NCI-H2171 treated with DMSO at 0.1 percent for 48 hours (cell line): ENCODE measurements around the gene PTGES3L.
A peak's percentile ranks its signal among the peaks of the same experiment; 100 is the strongest.

Experiments
- DNase-seq: peaks from one replicate; lab custom pipeline; 2025; lab: John Stamatoyannopoulos, UW

Gene PTGES3L

DNA sequence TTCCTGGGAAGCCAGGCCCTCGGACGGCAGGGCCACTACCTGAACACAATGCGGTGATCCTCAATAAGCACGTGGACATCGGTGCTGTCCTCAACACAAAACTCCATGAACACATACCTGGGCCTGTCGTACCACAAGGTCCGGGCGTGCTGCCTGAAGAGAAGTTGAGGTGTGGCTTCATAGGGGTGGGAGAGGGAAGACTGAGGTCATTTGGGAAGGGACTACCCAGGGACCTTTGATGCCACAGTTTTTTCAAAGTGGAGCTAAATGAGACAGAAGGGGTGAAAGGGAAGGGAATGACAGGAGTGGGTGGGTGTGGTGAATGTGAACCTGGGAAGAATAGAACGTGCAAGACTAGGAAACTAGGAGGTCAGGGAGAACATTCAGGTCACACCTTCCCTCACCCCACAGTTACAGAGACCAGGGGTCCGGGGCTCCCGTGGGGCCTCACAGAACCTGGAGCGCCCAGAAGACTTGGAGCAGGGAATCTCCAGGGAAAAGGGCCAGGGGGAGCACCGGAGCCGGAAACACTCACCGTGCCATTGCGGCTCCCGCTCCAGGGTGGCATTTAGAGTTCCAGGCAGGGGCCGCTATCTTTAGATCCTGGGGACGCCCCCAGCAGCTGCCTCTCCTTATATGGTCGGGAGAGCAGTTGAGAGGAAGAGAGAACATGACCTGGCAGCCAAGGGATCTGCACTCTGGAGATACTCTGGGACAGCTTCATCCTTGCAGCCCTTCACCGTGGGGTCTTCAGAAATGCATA lies at the start of gene PTGES3L:
Gene PTGES3L, minus strand, starts transcription at position 570 of the 763 bp plus-strand sequence. Its CDS starts 27 bp downstream, at position 543.
- peak; percentile 81 for DNase-seq

DNA sequence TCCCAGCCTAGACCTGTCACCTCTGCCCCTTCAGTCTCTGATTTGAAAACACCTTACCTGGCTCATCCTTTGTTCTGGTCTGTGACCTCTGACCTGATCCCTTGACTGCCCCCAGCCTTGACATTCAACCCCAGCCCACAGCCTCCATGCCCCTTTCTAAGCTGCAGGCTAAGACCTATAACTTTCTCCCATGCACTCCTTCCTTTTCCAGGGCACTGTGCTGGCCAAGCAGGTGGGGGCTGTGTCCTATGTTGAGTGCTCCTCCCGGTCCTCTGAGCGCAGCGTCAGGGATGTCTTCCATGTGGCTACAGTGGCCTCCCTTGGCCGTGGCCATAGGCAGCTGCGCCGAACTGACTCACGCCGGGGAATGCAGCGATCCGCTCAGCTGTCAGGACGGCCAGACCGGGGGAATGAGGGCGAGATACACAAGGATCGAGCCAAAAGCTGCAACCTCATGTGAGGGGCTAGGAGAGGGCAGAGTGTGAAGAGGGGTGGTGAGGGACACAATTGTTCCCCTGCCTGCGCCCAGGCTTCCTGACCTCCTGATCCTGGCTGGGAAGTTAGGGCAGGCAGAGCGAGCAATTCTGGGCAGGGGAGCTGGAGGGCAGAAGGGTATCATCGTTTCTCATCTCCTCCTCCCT lies 48.5 kb upstream of the PTGES3L start:
- DNase-seq = no peak

DNA sequence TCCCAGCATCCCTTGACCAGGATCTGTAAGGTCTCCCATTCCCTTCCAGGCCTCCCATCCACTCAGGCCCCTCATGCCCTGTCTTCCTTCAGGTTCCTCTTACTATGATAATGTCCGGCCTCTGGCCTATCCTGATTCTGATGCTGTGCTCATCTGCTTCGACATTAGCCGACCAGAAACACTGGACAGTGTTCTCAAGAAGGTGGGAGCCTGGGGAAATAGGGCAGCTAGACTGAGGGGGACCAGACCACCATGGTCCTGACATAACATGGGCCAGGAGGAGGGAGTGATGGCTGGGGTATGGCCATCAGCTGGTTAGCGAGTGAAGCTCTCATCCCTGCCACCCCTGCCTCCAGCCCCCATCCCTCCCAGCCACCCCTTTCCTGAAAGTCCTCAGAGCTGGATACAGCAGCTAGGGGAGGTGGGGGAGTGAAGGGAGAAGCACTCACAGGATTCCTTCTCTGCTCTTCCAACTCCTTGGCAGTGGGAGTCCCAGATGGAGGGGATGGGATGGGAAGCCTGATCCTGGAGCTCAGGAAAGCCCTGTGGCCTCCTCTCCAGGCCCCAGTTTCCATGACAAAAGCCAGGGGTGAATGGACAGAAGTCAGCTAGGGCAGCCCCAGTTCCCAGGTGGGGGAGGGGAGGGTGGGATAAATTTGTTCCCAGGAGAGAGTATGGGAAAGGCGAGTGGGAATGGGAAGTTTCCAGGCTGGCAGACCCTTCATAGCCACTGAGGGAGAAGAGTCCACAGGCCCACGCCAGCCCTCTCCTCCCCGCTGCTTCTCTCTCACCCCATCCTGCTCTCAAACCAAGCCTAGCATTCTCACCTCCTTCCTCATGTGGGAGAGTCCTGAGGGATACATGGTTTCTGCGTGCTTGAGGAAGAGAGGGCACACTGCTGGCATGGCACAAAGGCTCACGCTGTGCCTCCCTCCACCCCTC lies 47.5 kb upstream of the PTGES3L start:
- no peak for DNase-seq

DNA sequence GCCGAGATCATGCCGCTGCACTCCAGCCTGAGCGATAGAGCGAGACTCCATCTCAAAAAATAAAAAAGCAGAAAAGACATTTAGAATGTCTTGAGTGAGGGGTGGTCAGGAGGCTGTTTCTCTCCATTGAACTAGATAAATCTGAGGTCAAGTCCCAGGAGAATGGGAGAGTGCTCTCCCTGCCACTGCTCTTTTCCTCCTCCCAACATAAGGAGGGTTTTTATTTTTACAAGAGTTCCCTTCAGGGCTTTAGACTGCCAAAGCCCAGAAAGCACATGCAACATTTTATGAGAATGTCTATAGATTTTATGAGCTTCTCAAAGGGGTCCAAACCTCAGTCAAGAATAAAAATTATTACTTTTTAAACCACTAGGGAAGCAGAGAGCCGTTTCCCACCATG lies 46.7 kb upstream of the PTGES3L start:
- DNase-seq = no peak

DNA sequence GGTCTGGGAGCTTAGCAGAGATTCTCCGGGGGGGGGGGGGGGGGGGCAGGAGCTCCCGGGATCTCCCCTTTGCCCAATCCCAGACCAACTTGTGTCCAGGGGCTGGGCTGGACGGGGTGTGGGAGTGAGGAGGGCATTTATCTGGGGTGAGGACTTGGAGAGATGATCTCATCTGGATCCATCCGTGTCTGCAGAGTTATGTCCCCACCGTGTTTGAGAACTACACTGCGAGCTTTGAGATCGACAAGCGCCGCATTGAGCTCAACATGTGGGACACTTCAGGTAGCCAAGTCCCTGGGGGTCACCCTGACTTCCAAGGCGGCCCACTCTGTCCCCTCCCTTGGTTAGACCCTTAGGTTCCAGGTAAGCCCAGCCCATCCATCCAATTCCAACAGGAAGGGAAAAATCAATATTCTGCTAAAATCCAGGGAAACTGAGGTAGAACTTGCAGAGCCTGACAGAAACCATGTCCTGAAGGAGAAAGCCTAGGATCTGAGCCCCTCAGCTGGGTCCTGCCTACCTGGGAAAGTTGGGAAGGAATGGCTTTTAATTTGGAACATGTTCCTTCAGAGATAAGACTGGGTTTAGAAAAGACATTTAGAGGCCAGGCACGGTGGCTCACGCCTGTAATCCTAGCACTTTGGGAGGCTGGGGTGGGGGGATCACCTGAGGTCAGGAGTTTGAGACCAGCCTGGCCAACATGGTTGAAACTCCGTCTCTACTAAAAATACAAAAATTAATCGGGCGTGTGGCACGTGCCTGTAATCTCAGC lies 46.1 kb upstream of the PTGES3L start:
- DNase-seq = no peak

DNA sequence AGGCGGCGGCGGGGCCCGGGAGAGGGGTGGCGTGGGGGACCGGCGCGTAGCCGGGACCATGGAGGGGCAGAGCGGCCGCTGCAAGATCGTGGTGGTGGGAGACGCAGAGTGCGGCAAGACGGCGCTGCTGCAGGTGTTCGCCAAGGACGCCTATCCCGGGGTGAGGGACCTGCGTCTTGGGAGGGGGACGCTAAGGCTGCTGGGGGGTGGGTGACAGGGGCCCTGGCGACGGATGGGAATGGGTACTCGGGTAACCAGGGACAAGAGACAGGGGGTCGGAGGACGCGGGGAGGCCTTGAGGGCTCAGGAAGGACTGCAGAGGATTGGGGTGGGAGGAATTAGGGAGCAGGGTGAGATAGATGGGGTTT lies 45.4 kb upstream of the PTGES3L start:
- DNase-seq = peak; percentile 20

DNA sequence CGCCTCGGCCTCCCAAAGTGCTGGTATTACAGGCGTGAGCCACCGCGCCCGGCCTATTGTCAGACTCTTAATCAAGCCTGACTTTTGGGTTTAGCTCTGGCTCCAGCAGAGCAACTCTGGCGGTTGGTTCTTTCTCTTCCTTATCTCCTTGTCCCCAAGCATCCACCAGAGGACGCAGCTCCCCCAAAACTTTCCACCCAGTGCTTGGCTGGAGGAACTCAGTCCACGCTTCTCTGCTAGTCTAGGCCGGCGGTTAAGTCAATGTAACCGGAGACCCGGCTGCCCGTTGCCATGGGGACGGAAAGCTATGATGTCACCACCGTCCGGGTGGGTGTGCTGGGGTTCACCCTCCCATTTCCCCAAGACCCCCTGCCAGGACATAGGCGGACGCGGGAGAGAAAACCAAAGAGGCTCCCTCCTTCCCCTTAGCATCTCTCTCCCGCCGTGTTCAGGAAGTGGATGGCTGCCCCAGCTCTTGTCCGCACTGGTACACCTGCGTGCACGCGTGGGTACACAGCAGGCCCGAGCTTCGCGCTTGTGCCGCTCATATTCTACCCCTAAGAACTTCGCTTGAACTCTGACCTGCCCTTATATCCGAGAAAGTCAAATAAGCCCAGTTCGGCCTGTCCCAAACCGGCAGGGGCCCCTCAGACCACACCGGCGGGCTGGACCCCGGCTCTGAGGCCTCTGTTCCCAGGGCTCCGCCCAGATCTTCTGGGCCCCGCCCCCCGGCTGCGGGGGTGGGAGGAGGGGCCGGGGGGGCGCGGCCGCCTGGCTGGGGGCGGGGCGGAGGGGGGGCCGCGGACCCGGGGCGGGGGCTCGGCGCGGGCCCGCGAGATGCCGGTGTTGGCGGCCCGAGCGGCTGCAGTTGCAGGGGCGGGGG lies 44.8 kb upstream of the PTGES3L start, which contains the start of gene RND2:
Gene RND2, plus strand, starts transcription at position 825 of the 883 bp plus-strand sequence. CDS start 117 bp downstream, outside the sequence.
- DNase-seq = peak; percentile 93

DNA sequence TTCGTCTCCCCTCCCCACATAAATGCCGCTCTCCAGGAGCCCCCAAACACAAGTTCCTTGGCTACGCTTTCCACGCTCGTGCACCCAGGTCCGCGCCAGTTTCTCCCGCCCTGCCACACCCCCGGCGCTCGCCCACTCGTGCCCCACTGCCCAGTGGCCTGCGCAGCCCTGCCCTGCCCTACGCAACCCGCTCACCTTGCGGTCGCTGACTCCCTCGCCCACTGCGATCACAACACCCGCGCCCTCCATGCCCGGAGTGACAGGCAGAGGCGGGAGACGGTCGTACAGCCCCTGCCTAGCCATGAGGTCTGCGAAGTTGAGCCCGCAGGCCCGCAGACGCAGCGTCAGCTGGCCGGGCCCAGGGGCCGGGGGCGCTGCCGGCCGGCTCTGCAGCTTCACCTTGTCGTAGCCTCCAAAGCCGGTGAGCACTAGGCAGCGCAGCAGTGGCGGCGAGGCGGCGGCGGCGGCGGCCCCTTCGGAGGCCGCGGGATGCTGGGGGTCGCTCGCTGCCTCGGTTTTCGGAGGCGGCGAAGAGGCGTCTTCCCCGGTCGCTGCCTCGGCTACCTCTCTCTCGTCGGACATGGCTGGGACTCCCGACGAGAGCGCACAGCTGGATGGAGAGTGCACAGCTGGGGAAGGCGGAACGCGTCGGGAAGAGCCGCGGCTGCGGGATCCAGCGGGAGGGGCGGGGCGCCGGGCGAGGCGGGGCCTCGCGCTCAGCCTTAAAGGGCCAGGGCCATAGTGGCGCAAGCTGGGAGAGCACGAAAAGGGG lies 42.0 kb upstream of the PTGES3L start, which contains the start of gene VAT1:
Gene VAT1, minus strand, starts transcription at position 645 of the 772 bp plus-strand sequence. Its CDS starts 63 bp downstream, at position 582.
- DNase-seq = peak; percentile 75

DNA sequence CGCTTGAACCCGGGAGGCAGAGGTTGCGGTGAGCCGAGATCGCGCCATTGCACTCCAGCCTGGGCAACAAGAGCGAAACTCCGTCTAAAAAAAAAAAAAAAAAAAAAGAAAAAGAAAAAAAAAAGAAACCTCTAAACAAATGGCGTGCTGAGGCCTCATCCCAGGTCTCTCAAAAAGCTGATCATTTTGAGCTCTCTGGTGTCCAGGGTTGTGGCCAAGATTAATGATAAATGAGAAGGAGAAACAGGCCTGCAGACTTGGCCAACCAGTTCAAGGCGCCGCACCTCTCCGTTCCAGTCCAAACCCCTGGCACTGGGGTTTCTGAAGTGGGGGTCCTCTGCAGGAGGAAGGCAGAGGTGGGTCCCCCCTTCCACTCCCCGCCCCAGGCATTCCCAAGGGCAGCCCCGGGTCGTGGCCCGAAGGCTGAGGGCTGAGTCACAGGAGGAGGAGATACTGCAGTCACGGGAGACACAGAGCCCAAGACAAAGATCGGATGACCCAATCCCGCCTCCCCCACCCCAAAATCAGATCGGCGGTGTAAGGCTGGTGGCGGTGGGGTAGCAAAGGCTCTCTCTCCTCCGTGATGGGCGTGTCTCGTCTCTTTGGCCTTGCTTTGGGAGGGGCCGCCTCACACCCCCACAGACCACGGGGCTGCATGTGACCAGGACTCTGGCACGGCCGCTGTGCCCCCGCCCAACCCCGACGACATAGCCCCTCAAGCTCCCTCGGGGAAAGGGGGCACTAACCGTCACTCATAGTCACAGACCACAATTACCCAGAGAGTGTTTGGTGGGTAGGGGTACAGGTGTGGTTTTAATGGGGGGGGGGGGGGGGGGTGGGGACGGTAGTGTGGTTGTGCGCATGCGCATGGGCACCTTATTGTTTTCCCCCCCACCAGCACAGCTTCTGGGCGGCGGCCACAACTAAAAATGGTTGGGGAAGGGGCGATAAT lies 41.2 kb upstream of the PTGES3L start:
- DNase-seq = peak; percentile 26

DNA sequence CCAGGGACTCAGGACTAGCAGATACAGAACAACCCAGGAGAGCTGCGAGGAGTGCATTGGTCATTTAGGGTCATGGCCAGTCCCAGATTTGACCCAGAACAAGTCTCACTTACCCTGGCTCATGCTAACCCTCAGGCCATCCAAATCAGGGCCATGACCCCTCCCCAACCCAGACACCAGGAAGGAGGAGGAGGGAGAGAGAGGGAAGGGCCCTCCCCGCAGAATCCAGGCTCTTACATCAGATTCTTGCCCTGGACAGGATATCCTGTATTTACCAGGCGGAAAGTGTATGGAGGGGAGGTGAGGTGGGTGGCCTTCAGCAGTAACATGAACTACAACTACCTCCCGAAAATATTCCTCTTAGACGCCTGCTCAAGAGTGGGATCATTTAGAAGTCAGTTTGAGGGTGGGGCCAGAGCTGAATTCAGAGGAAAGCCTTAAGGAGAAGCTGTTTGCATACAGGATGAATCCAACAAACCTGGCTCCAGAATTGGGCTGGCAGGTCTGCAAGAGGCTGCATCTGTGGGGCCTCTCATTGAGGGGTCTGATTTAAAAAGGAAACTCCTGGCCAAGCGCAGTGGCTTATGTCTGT lies 40.2 kb upstream of the PTGES3L start:
- DNase-seq = no peak

DNA sequence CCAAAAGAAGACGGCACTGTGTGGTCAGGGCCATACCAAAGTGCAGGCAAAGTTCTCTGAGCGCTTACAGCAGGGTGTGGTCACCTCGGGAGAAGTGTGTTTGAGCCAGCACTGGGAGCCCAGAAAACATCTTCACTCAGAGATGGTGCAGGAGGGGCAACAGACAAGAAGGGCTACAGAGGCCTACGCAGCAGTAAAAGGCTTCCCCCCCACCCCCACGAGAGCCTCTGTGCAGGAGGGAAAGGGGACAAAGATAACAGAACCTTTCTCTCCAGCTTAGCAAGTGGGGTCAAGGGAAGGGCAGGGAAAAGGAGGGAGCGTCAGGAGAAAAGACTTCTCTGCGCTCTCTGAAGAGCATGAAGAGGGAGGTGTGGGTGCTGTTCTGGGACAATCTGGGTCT lies 39.5 kb upstream of the PTGES3L start:
- DNase-seq = no peak

DNA sequence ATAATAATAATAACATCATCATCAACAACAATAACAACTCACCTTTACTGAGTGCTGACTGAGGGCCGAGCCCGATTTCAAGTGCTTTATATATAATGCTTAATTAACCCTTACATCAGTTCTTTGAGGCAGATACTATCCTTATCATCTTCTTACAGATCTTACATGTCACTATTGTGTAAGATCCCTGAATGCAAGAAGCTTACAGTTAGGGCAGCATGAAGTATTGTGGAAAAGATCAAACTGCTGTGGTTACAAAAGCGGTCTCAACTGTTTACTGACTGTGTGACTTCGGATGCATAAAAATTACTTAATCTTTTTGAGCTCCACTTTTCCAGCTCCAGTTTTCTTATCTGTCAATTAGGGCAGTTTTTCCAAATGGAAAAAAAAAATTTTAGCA lies 39.1 kb upstream of the PTGES3L start:
- no peak for DNase-seq

DNA sequence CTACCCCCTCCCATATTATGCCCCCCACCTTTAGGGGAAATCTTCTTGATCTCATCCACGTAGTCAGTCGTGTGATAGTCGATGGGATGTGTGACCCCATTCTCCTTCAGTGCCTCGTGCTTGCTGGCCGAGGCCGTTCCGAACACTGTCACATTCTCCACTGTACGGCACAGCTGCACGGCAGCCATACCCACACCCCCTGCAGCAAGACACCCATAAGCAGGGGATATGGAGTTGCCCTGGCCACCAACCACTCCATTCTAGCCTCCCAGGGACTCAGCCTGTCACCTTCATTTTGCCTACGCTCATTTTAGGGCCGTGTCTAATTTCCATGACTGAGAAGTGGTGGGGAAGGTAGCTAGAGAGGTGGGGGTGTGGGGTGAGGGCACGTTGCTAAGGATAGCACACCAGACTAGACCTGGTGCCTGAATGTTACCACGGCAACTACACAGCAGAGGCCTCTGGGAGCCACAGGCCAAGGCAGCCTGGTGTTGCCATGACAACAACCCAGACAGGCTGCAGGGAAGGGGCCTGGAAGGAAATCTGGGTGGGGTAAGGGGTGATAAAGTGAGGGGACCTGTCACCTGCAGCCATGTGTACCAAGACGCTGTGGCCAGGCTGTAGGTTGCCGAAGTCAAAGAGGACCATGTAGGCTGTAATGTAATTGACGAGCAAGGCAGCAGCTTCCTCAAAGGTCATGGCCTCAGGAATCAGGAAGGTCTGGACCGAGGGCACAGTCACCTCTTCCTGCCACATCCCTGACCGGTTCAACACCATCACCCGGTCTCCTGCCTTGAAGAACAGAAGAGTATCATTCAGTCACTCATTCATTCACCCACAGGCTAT lies 38.4 kb upstream of the PTGES3L start:
- DNase-seq = peak; percentile 23

DNA sequence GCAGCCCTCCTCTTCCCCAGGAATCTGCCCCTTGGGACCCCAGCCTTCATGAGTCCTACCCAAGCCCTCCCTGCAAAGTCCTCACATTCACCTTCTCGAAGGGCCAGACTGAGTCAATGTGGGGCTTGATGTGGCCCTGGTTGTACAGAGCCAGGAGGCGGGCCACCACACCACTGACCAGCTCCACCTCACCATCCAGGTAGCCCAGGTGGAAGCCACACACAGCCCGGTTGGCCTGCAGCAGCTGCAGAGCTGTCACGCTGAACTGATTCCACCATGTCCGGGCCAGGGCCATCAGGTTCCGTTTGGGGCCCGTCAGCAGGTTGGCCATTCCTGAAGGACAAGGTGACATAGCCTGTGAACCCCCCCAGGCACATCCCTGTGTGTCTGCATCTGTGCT lies 36.3 kb upstream of the PTGES3L start:
- no peak for DNase-seq

DNA sequence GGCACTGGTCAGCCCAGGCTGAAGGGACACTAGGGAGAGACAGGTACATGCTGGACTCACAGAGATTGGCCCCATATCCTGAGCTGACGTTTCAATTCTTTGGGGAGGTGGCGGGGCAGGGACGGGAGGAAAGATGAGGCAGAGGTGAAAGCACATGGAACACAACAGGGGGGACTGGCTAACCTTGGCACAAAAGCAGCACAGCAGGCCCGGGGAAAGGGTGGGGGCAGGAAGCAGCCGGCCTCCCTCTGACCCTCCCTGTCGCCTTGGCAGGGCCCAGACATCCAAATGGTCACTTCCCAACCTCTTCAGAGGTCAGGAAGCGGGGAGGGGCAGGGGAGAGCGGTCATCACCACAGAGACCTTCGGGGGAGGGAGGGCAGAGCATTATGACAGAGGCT lies 35.7 kb upstream of the PTGES3L start:
- no peak for DNase-seq

DNA sequence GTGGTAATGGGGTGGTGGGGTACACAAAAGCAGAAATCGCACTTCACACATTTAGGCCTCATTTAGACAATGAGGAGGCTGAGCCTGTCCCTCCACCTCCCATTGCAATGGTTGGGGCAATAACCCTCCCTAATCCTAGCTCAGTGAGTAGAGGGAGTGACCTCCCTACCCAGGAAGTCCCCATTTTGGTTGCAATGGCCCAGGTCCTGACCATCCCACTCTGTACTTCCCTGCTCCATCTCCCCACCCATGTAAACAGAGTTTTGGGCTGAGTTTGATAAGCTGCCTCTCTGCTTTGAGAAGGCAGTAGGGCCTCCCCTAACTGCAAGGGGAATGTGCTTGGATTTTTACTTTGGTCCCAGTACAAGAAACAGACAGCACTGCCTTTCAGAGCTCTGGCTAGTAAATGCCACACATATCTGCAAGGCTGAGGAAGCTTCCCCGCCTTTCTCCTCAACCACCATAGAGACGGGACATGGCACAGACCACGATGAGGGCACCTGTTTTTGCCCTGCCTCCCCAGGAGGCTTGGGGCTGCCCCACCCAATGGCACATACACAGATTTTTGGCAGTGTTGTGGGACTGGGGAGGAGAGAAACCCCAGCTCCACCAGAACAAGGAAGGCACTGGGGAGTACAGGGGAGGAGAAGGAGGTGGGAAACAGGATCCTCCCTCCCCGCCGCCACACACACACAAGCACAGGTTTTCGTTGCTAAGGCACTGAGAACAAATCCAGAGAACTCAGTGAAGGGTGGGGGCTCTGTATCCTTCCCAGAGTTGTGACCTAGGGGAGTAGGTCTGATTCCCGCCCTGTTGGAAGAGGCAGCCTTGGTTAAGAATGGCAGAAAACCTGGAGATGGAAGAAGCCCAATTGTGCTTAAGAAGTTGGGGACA lies 35.0 kb upstream of the PTGES3L start:
- DNase-seq = no peak
